DOHH2 (cell line): ENCODE data around the gene XRCC2.

ENCODE experiments used
- CTCF ChIP-seq: fragments of 200-600 bp; sonication (generic); IDR thresholded peaks from one replicate; pipeline ENCODE4 v1.5.1; 2014; ENCODE audit warnings: antibody characterized with exemption, mild to moderate bottlenecking, low read depth, low read length; ENCODE audit not compliant: poor library complexity, severe bottlenecking
- EZH2phosphoT487 ChIP-seq: fragments of 200-600 bp; sonication (generic); IDR thresholded peaks from 2 replicates; pipeline ENCODE4 v1.6.1; 2017; ENCODE audit warnings: borderline replicate concordance, mild to moderate bottlenecking, antibody characterized with exemption, low read length, moderate library complexity, mixed read lengths

GRCh38 chr7:152666078-152666477 lies 9.9 kb downstream of the XRCC2 start:
- TF ChIP-seq CTCF (no peak), EZH2phosphoT487 (no peak)
